GM21528 (cell line): ENCODE results near the gene MRRF.

Experiments used
- ATAC-seq: cut with Tn5 transposase; IDR thresholded peaks from one replicate; pipeline ENCODE4 v1.9.1; 2021; ENCODE audit warnings: mild to moderate bottlenecking, moderate library complexity; ENCODE audit not compliant: unreplicated experiment, low FRiP score

MRRF gene

GRCh38 chr9:122228191-122228567, 36.5 kb upstream of the MRRF start:
- ATAC-seq = no peak

GRCh38 chr9:122228568-122229484, 35.9 kb upstream of the MRRF start, which contains the start of gene LHX6:
Gene LHX6 (minus strand): TSS chr9:122228957. CDS start chr9:122228740, 217 bp downstream.
- ATAC-seq = no peak

GRCh38 chr9:122229485-122229837, 35.2 kb upstream of the MRRF start:
- ATAC-seq = no peak

- ATAC-seq = no peak
Measured at GRCh38 chr9:122232796-122233306, 31.8 kb upstream of the MRRF start.

- no peak for ATAC-seq
Measured at GRCh38 chr9:122234022-122234748, 30.5 kb upstream of the MRRF start.

- ATAC-seq = no peak
Measured at GRCh38 chr9:122236681-122237080, 28.0 kb upstream of the MRRF start.

- no peak for ATAC-seq
Measured at GRCh38 chr9:122239722-122240121, 25.0 kb upstream of the MRRF start.

- ATAC-seq = no peak
Measured at GRCh38 chr9:122244349-122244748, 20.3 kb upstream of the MRRF start.

- no peak for ATAC-seq
Measured at GRCh38 chr9:122246666-122247065, 18.0 kb upstream of the MRRF start.

GRCh38 chr9:122248448-122248865, 16.2 kb upstream of the MRRF start:
- no peak for ATAC-seq

- ATAC-seq = no peak
Measured at GRCh38 chr9:122251351-122251750, 13.3 kb upstream of the MRRF start.

- ATAC-seq = no peak
Measured at GRCh38 chr9:122252796-122253195, 11.9 kb upstream of the MRRF start.

- no peak for ATAC-seq
Measured at GRCh38 chr9:122254761-122255160, 9.9 kb upstream of the MRRF start.

- no peak for ATAC-seq
Measured at GRCh38 chr9:122256206-122256605, 8.5 kb upstream of the MRRF start.

GRCh38 chr9:122258886-122259415, 5.7 kb upstream of the MRRF start:
- ATAC-seq = no peak

- ATAC-seq = no peak
Measured at GRCh38 chr9:122261469-122261881, 3.2 kb upstream of the MRRF start.

- ATAC-seq = no peak
Measured at GRCh38 chr9:122262073-122262472, 2.6 kb upstream of the MRRF start.

- no peak for ATAC-seq
Measured at GRCh38 chr9:122263699-122264349, 858 bp upstream of the MRRF start.

GRCh38 chr9:122265149-122265915, 650 bp downstream of the MRRF start:
- ATAC-seq = peak; percentile 39
